PC-9 (cell line): ENCODE measurements around the gene OR10H1.
"Not testable (repeated sequence)": the region's sequence is repeated elsewhere in the genome, so short reads cannot be mapped to it uniquely, and the experiment has no call there.

Experiments
- CTCF ChIP-seq: fragments of 200-600 bp; sonication (generic); conservative IDR thresholded peaks from 2 replicates; pipeline ENCODE4 v1.6.1; 2017; ENCODE audit warnings: mixed run types, antibody characterized with exemption, mild to moderate bottlenecking, moderate library complexity
- EZH2 ChIP-seq: fragments of 200-600 bp; sonication (generic); IDR thresholded peaks from 2 replicates; pipeline ENCODE4 v1.8.0; 2017; ENCODE audit warnings: antibody characterized with exemption, low read depth

- not testable (repeated sequence) for TF ChIP-seq CTCF, EZH2
These were observed 32.6 kb downstream of the OR10H1 start for GRCh38 chr19:15782896-15783295.
